GM18870 (cell line): ENCODE data around the gene RBM8A.
A peak's percentile ranks its signal among the peaks of the same experiment; 100 is the strongest.

Experiments used
- ATAC-seq: cut with Tn5 transposase; IDR thresholded peaks from one replicate; pipeline ENCODE4 v1.9.1; 2021; ENCODE audit warnings: moderate library complexity; ENCODE audit not compliant: unreplicated experiment

RBM8A gene

GRCh38 chr1:145927063-145927886 is at the start of gene RBM8A:
RBM8A (minus strand) TSS chr1:145927484; CDS start chr1:145927426, 58 bp downstream.
- ATAC-seq = peak; percentile 93

GRCh38 chr1:145977016-145977415 is 49.7 kb upstream of the RBM8A start:
- ATAC-seq = no peak

- no peak for ATAC-seq
Observed at GRCh38 chr1:145975216-145975615, 47.9 kb upstream of the RBM8A start.

GRCh38 chr1:145974721-145975120 is 47.4 kb upstream of the RBM8A start:
- ATAC-seq = no peak

GRCh38 chr1:145972580-145972979 is 45.3 kb upstream of the RBM8A start:
- ATAC-seq = no peak

GRCh38 chr1:145967288-145967687 is 40.0 kb upstream of the RBM8A start:
- ATAC-seq = no peak

- ATAC-seq = no peak
Observed at GRCh38 chr1:145965119-145965744, 37.9 kb upstream of the RBM8A start.

GRCh38 chr1:145964328-145965118 is 37.2 kb upstream of the RBM8A start, which contains the start of the genes ANKRD34A and POLR3GL:
ANKRD34A (minus strand) TSS chr1:145964575; CDS start chr1:145961759, 2,816 bp downstream.
POLR3GL (plus strand) TSS chr1:145964690; CDS start chr1:145974866, 10,176 bp downstream.
- peak; percentile 80 for ATAC-seq

- ATAC-seq = no peak
Observed at GRCh38 chr1:145963265-145964019, 36.2 kb upstream of the RBM8A start.

GRCh38 chr1:145962157-145963102 is 35.1 kb upstream of the RBM8A start:
- ATAC-seq = no peak

- no peak for ATAC-seq
Observed at GRCh38 chr1:145961425-145962156, 34.3 kb upstream of the RBM8A start.

- no peak for ATAC-seq
Observed at GRCh38 chr1:145961109-145961424, 33.8 kb upstream of the RBM8A start.

- ATAC-seq = no peak
Observed at GRCh38 chr1:145960468-145961108, 33.3 kb upstream of the RBM8A start.

GRCh38 chr1:145959957-145960467 is 32.7 kb upstream of the RBM8A start:
- ATAC-seq = no peak

GRCh38 chr1:145959333-145959732 is 32.0 kb upstream of the RBM8A start:
- no peak for ATAC-seq

GRCh38 chr1:145958734-145959133 is 31.4 kb upstream of the RBM8A start:
- no peak for ATAC-seq

- peak; percentile 74 for ATAC-seq
Observed at GRCh38 chr1:145957443-145958319, 30.4 kb upstream of the RBM8A start, which contains the start of gene LIX1L. LIX1L (minus strand) TSS chr1:145958017; CDS start chr1:145957927, 90 bp downstream.
